ENCODE results near the gene GIGYF2. TPM values are rescaled to one million over a fixed set of nuclear protein-coding genes. Genes with fewer than 3 reads are reported as not detected.
"Not testable (repeated sequence)": the region's sequence is repeated elsewhere in the genome, so short reads cannot be mapped to it uniquely, and the experiment has no call there.

GIGYF2 gene
- total and polyA plus RNA-seq, 3 donors from 2014 or later = 107 to 173 (median 150) TPM

GRCh38 chr2:232898592-232899543, 201.7 kb downstream of the GIGYF2 start:
- no peaks in the 10 kb centered on the region for H3K27me3 ChIP-seq

GRCh38 chr2:232900811-232901735, 203.9 kb downstream of the GIGYF2 start:
- Histone ChIP-seq H3K4me1 (peaks cover 4% of the 10 kb centered on the region), H3K27me3 (no peaks in the 10 kb centered on the region), H3K4me3 (no peak overlapping the region), H3K9me3 (no peaks in the 10 kb centered on the region), H3K36me3 (ENCODE audit: low read depth, missing control alignments) (no peaks in the 10 kb centered on the region), H3K27ac (no peak overlapping the region)
- peak; percentile 32 for DNase-seq
- intact Hi-C loops (cut with DNase I; ENCODE audit: low total_unique reads) = no loop called here
- TF ChIP-seq POLR2A (IDR thresholded peaks at IDR 0.05) = no peak
- no peak for TF ChIP-seq CTCF (IDR thresholded peaks at IDR 0.05)
- 43 to 53% methylated on average over 42 to 43 of the region's 43 CpGs for WGBS, 2 donors

More at GRCh38 chr2:232898592-232899543, 201.7 kb downstream of the GIGYF2 start:
- peaks cover 4% of the 10 kb centered on the region for H3K4me1 ChIP-seq
- intact Hi-C loops (cut with DNase I; ENCODE audit: low total_unique reads) = no loop called here
- 63 to 68% methylated on average over 18 of the region's 18 CpGs for WGBS, 2 donors
- DNase-seq = peak; percentile 42
- H3K9me3 ChIP-seq = no peaks in the 10 kb centered on the region
- no peak overlapping the region for H3K4me3 ChIP-seq
- no peaks in the 10 kb centered on the region for H3K36me3 ChIP-seq (ENCODE audit: low read depth, missing control alignments)
- no peak overlapping the region for H3K27ac ChIP-seq
- no peak for TF ChIP-seq CTCF (IDR thresholded peaks at IDR 0.05)
- no peak for TF ChIP-seq POLR2A (IDR thresholded peaks at IDR 0.05)

- intact Hi-C loops (cut with DNase I; ENCODE audit: low total_unique reads) = no loop called here
- Histone ChIP-seq H3K36me3 (ENCODE audit: low read depth, missing control alignments) (no peaks in the 10 kb centered on the region), H3K4me3 (no peak overlapping the region), H3K4me1 (peaks cover 4% of the 10 kb centered on the region), H3K9me3 (no peaks in the 10 kb centered on the region), H3K27me3 (no peaks in the 10 kb centered on the region), H3K27ac (no peak overlapping the region)
- WGBS, 2 donors = 66 to 85% methylated on average over 18 to 28 of the region's 28 CpGs
- TF ChIP-seq CTCF (IDR thresholded peaks at IDR 0.05) = no peak
- no peak for TF ChIP-seq POLR2A (IDR thresholded peaks at IDR 0.05)
- DNase-seq = no peak
Observed at GRCh38 chr2:232901736-232902578, 204.8 kb downstream of the GIGYF2 start.

GRCh38 chr2:232903989-232904388, 206.9 kb downstream of the GIGYF2 start:
- peaks cover 8% of the 10 kb centered on the region for H3K4me1 ChIP-seq
- no peaks in the 10 kb centered on the region for H3K36me3 ChIP-seq (ENCODE audit: low read depth, missing control alignments)
- no peak for DNase-seq
- WGBS, 2 donors = 88 to 89% methylated on average over 8 to 9 of the region's 9 CpGs
- no peak overlapping the region for H3K4me3 ChIP-seq
- no peaks in the 10 kb centered on the region for H3K27me3 ChIP-seq
- H3K27ac ChIP-seq = no peak overlapping the region
- intact Hi-C loops (cut with DNase I; ENCODE audit: low total_unique reads) = no loop called here
- TF ChIP-seq CTCF (IDR thresholded peaks at IDR 0.05) = no peak
- TF ChIP-seq POLR2A (IDR thresholded peaks at IDR 0.05) = no peak
- no peaks in the 10 kb centered on the region for H3K9me3 ChIP-seq

- H3K9me3 ChIP-seq; H3K4me1 ChIP-seq; H3K4me3 ChIP-seq; H3K27me3 ChIP-seq; H3K36me3 ChIP-seq (ENCODE audit: low read depth, missing control alignments); DNase-seq; intact Hi-C loops (cut with DNase I; ENCODE audit: low total_unique reads); H3K27ac ChIP-seq: not testable (repeated sequence)
- 61 to 67% methylated on average over 7 to 9 of the region's 10 CpGs for WGBS, 2 donors
Observed at GRCh38 chr2:232906867-232907717, 210.0 kb downstream of the GIGYF2 start.

GRCh38 chr2:232907718-232908085, 210.6 kb downstream of the GIGYF2 start:
- H3K27ac ChIP-seq; H3K4me1 ChIP-seq; DNase-seq; H3K36me3 ChIP-seq (ENCODE audit: low read depth, missing control alignments); H3K27me3 ChIP-seq; H3K4me3 ChIP-seq; H3K9me3 ChIP-seq; intact Hi-C loops (cut with DNase I; ENCODE audit: low total_unique reads): not testable (repeated sequence)
- 93 to 95% methylated on average over 9 of the region's 9 CpGs for WGBS, 2 donors
